Activated CD4-positive, alpha-beta T cell treated with anti-CD3 and anti-CD28 coated beads, Interleukin-2, amount 10 ng/mL, durations not matched to agents 24 days and 14 days (primary cell): ENCODE measurements around the gene PSEN1. TPM values are rescaled to one million over a fixed set of nuclear protein-coding genes. Genes with fewer than 3 reads are reported as not detected.
A peak's percentile ranks its signal among the peaks of the same experiment; 100 is the strongest.

ENCODE experiments used
- DNase-seq: peaks from one replicate; pipeline ENCODE4 v3.0.0; 2022
- H3K27ac Mint-ChIP-seq: one replicate; pipeline ENCODE4 v1.8.0; 2022; ENCODE audit warnings: mild to moderate bottlenecking, mixed read lengths
- H3K27me3 Mint-ChIP-seq: one replicate; pipeline ENCODE4 v1.8.0; 2022; ENCODE audit warnings: mixed read lengths
- H3K36me3 Mint-ChIP-seq: one replicate; pipeline ENCODE4 v1.8.0; 2022; ENCODE audit warnings: low read depth, mild to moderate bottlenecking, mixed read lengths
- H3K4me1 Mint-ChIP-seq: one replicate; pipeline ENCODE4 v1.8.0; 2021; ENCODE audit warnings: mixed read lengths
- H3K4me3 Mint-ChIP-seq: one replicate; pipeline ENCODE4 v1.8.0; 2022; ENCODE audit warnings: mild to moderate bottlenecking, moderate library complexity, mixed read lengths
- H3K9me3 Mint-ChIP-seq: one replicate; pipeline ENCODE4 v1.8.0; 2021; ENCODE audit warnings: mixed read lengths
- intact Hi-C: fragments of 100-400 bp; cut with micrococcal nuclease; formaldehyde crosslinking; loops from one replicate; pipeline ENCODE4 v1.15.1; 2023
- total RNA-seq: library from RNA; stranded (reverse); gene quantifications from 2 replicates; pipeline ENCODE4 v1.2.3, GENCODE V29; 2022

Gene PSEN1
- total RNA-seq, 1 donor from 2014 or later = 39.1 TPM

DNA sequence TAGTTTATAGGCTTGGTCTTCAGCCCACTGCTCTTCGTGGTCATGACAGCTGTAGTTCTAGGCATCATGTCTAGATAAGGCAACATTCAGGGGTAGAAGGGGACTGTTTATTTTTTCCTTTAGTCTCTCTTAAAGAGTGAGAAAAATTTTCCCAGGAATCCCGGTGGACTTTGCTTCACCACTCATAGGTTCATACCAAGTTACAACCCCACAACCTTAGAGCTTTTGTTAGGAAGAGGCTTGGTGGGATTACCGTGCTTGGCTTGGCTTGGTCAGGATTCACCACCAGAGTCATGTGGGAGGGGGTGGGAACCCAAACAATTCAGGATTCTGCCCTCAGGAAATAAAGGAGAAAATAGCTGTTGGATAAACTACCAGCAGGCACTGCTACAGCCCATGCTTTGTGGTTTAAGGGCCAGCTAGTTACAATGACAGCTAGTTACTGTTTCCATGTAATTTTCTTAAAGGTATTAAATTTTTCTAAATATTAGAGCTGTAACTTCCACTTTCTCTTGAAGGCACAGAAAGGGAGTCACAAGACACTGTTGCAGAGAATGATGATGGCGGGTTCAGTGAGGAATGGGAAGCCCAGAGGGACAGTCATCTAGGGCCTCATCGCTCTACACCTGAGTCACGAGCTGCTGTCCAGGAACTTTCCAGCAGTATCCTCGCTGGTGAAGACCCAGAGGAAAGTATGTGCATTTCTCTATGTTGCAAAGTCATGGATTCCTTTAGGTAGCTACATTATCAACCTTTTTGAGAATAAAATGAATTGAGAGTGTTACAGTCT, 75.1 kb downstream of the PSEN1 start:
- no peak for DNase-seq
- no peaks in the 10 kb centered on the region for H3K4me1 Mint-ChIP-seq
- H3K27ac Mint-ChIP-seq = no peak overlapping the region
- peaks cover 5% of the 10 kb centered on the region for H3K9me3 Mint-ChIP-seq
- H3K27me3 Mint-ChIP-seq = no peaks in the 10 kb centered on the region
- H3K36me3 Mint-ChIP-seq = peaks cover 64% of the 10 kb centered on the region
- H3K4me3 Mint-ChIP-seq = no peak overlapping the region
- intact Hi-C loops = no loop called here

- Mint-ChIP-seq H3K27ac (no peak overlapping the region), H3K27me3 (no peaks in the 10 kb centered on the region), H3K4me1 (peaks cover 2% of the 10 kb centered on the region), H3K36me3 (peaks cover 54% of the 10 kb centered on the region), H3K4me3 (no peak overlapping the region), H3K9me3 (no peaks in the 10 kb centered on the region)
- intact Hi-C loops = no loop called here
- no peak for DNase-seq
These were observed 79.7 kb downstream of the PSEN1 start for GRCh38 chr14:73216030-73216429.

DNA sequence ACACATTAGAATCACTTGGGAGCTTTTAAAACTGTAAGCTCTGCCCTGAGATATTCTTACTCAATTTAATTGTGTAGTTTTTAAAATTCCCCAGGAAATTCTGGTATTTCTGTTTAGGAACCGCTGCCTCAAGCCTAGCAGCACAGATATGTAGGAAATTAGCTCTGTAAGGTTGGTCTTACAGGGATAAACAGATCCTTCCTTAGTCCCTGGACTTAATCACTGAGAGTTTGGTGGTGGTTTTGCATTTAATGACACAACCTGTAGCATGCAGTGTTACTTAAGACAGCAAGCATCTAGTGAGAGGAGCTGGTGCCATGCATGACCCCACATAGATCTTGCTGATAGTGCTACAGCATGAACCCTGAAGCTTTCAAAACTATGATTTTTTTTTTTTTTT, 81.1 kb downstream of the PSEN1 start:
- intact Hi-C loops = no loop called here
- Mint-ChIP-seq H3K4me3 (no peak overlapping the region), H3K36me3 (peaks cover 56% of the 10 kb centered on the region), H3K4me1 (peaks cover 12% of the 10 kb centered on the region), H3K27me3 (no peaks in the 10 kb centered on the region), H3K27ac (no peak overlapping the region), H3K9me3 (no peaks in the 10 kb centered on the region)
- no peak for DNase-seq

DNA sequence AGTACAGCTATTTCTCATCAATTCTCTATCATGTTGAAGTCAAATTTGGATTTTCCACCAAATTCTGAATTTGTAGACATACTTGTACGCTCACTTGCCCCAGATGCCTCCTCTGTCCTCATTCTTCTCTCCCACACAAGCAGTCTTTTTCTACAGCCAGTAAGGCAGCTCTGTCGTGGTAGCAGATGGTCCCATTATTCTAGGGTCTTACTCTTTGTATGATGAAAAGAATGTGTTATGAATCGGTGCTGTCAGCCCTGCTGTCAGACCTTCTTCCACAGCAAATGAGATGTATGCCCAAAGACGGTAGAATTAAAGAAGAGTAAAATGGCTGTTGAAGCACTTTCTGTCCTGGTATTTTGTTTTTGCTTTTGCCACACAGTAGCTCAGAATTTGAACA, 83.8 kb downstream of the PSEN1 start:
- Mint-ChIP-seq H3K4me1 (peaks cover 23% of the 10 kb centered on the region), H3K4me3 (no peak overlapping the region), H3K36me3 (peaks cover 51% of the 10 kb centered on the region), H3K27ac (no peak overlapping the region), H3K27me3 (no peaks in the 10 kb centered on the region), H3K9me3 (no peaks in the 10 kb centered on the region)
- DNase-seq = no peak
- intact Hi-C loops = loop anchor here (2.0 kb wide), 1 partner anchor 53 kb away; no protein-coding TSS in a partner anchor

GRCh38 chr14:73220634-73221033, 84.3 kb downstream of the PSEN1 start:
- Mint-ChIP-seq H3K4me3 (no peak overlapping the region), H3K4me1 (peaks cover 23% of the 10 kb centered on the region), H3K27ac (peak overlapping the region; percentile 20), H3K9me3 (no peaks in the 10 kb centered on the region), H3K36me3 (peaks cover 50% of the 10 kb centered on the region), H3K27me3 (no peaks in the 10 kb centered on the region)
- no peak for DNase-seq
- intact Hi-C loops = loop anchor here (2.0 kb wide), 1 partner anchor 54 kb away; no protein-coding TSS in a partner anchor

GRCh38 chr14:73221945-73222344, 85.6 kb downstream of the PSEN1 start:
- H3K36me3 Mint-ChIP-seq = peaks cover 52% of the 10 kb centered on the region
- no peak overlapping the region for H3K4me3 Mint-ChIP-seq
- H3K9me3 Mint-ChIP-seq = no peaks in the 10 kb centered on the region
- peak overlapping the region; percentile 50 for H3K27ac Mint-ChIP-seq
- H3K4me1 Mint-ChIP-seq = peaks cover 23% of the 10 kb centered on the region
- no peak for DNase-seq
- H3K27me3 Mint-ChIP-seq = no peaks in the 10 kb centered on the region
- intact Hi-C loops = loop anchor here (2.0 kb wide), 1 partner anchor 55 kb away; no protein-coding TSS in a partner anchor

- Mint-ChIP-seq H3K27me3 (no peaks in the 10 kb centered on the region), H3K27ac (peak overlapping the region; percentile 79), H3K4me1 (peaks cover 23% of the 10 kb centered on the region), H3K9me3 (no peaks in the 10 kb centered on the region), H3K36me3 (peaks cover 48% of the 10 kb centered on the region), H3K4me3 (no peak overlapping the region)
- intact Hi-C loops = no loop called here
- DNase-seq = peak; percentile 68
These were observed 86.7 kb downstream of the PSEN1 start for GRCh38 chr14:73223049-73223448.

GRCh38 chr14:73225496-73225895, 89.2 kb downstream of the PSEN1 start:
- H3K4me3 Mint-ChIP-seq = no peak overlapping the region
- intact Hi-C loops = no loop called here
- no peak for DNase-seq
- no peaks in the 10 kb centered on the region for H3K27me3 Mint-ChIP-seq
- H3K9me3 Mint-ChIP-seq = no peaks in the 10 kb centered on the region
- peaks cover 23% of the 10 kb centered on the region for H3K4me1 Mint-ChIP-seq
- H3K27ac Mint-ChIP-seq = no peak overlapping the region
- H3K36me3 Mint-ChIP-seq = peaks cover 27% of the 10 kb centered on the region

DNA sequence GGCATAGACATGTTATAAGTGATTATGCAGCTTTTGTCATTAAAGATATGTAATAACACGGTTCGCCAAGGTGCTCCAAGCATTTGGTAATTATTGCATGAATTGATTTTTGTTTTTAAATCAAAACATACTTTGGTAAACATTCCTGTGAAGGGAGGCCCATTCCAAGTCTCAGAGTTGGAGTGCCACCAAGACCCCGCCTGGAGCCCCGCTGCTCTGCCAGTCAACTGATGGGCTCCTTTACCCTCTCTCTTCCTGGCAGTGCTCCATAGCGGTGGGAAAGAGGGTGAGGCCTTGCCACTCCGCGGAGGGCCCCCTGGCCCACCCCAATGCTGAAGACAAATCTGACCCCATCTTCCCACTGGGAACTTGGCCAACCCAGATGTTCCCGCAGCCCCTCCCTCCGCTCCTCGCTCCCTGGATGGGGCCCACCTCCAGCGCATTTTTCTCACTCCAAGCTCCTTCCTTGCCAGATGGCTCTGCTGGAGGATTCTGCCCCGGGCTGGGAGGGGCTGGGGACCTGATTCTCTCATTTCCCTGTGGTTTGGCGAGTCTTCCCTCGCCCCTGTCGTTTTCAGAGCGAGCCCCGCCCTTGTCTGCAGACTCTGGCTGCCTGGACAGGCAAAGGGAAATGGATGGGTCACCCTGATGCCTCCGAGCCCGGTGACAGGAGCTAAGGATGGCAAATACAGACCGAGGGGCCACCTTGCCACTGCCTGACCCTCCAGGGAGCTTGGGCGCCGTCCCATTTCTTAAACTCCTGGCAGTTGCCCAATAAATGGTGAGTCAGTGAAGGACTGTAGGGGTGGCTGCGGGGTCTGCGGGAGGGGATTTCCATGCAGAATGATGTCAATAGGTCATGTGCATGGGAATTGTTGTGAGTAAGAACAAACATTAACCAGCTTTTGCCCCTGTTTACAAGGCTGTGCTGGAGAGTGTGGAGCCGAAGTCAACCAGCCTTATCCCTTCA, 91.8 kb downstream of the PSEN1 start:
- Mint-ChIP-seq H3K36me3 (peaks cover 12% of the 10 kb centered on the region), H3K4me1 (peaks cover 4% of the 10 kb centered on the region), H3K9me3 (no peaks in the 10 kb centered on the region), H3K27ac (no peak overlapping the region), H3K27me3 (peaks cover 8% of the 10 kb centered on the region), H3K4me3 (no peak overlapping the region)
- no peak for DNase-seq
- intact Hi-C loops = no loop called here

DNA sequence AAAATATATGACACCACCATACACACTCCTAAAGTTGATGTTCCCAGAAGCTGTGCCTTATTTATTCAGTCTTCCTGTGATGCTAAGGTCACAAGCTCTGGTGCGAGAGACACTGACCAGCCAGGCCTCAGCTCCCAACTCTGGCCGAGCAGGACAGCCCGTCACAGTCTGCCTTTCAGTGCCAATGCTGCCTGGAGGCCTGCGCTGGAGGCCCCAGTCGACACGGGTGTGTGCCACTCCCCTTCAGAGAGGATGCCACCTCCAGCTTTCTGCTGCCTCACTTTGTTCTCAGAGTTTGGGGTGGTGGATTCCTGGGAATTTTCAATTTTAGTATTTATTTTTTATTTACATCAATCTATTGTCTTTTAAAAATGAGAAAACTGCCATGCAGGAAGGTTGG, 93.7 kb downstream of the PSEN1 start:
- Mint-ChIP-seq H3K27me3 (peaks cover 27% of the 10 kb centered on the region), H3K36me3 (peaks cover 5% of the 10 kb centered on the region), H3K9me3 (no peaks in the 10 kb centered on the region), H3K4me1 (no peaks in the 10 kb centered on the region), H3K27ac (no peak overlapping the region), H3K4me3 (no peak overlapping the region)
- no peak for DNase-seq
- intact Hi-C loops = no loop called here

DNA sequence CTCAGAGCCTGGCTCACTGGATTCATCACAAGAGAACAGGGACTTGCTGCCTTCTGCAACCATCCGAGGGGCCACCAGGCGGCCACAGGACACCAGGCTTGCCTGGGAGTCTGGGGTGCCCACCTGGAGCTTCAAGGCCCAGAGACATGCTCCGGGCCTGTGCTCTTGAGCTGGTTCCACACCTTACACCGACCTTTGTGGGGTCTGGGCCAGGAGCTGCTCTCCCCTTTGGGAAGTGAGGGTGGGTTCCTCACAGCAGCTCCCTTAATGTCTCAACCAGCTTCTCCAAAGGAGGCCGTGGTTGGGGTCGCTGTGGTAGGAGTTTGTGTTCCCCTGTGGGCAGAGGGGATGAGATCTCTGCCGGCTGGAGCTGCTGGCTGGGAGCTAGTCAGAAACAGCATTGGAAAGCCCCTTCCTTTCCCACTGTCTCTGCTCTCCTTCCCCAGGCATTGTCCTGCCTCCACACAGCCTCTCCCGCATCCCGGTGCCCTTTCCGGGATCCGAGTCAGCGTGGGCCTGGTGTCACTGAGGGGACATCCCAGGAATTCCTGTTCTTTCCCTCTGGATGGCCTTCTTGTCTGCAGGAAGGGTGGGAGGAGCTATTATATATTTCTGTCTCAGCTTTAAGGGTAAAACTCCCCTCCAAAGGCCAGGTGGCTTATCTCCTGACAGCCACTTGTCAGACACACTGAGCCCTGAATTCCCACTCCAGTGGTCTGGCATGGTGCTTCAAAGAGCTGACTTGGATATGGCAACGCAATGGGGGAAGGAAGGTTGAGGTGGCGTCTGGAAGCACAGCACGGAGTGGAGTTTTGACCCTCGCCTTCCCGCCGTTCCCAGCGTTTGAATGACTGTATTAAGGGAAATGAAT, 95.9 kb downstream of the PSEN1 start:
- Mint-ChIP-seq H3K4me3 (no peak overlapping the region), H3K4me1 (peaks cover 9% of the 10 kb centered on the region), H3K27ac (peak overlapping the region; percentile 35), H3K36me3 (no peaks in the 10 kb centered on the region), H3K9me3 (no peaks in the 10 kb centered on the region), H3K27me3 (peaks cover 48% of the 10 kb centered on the region)
- DNase-seq = no peak
- intact Hi-C loops = no loop called here

DNA sequence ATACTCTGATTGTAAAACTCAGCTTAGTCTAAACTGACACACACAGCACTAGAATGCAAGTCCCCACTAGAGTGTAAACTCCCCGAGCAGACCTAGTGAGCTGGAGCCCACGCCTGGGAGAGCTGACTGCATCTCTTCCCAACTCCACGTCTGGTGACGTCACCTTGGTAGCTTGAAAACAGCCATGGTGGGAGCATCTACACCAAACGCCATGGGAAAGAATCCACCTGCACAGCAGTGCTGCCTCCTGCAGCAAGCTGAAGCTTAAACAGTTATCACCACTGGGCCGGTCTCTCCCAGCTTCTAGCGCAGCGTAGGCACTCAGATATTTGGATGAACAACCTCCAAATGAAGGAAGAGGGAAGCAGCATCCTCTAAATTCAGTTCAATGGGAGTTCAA, 96.7 kb downstream of the PSEN1 start:
- no peak for DNase-seq
- H3K36me3 Mint-ChIP-seq = no peaks in the 10 kb centered on the region
- no peak overlapping the region for H3K4me3 Mint-ChIP-seq
- peaks cover 9% of the 10 kb centered on the region for H3K4me1 Mint-ChIP-seq
- H3K9me3 Mint-ChIP-seq = no peaks in the 10 kb centered on the region
- H3K27me3 Mint-ChIP-seq = peaks cover 49% of the 10 kb centered on the region
- intact Hi-C loops = no loop called here
- H3K27ac Mint-ChIP-seq = no peak overlapping the region

GRCh38 chr14:73233564-73233963, 97.3 kb downstream of the PSEN1 start:
- Mint-ChIP-seq H3K27ac (no peak overlapping the region), H3K9me3 (no peaks in the 10 kb centered on the region), H3K27me3 (peaks cover 53% of the 10 kb centered on the region), H3K4me3 (no peak overlapping the region), H3K4me1 (peaks cover 11% of the 10 kb centered on the region), H3K36me3 (no peaks in the 10 kb centered on the region)
- no peak for DNase-seq
- intact Hi-C loops = no loop called here
